GM19099 (cell line): ENCODE measurements around the gene CDYL2.

ENCODE experiments used
- POLR2A ChIP-seq: IDR thresholded peaks from 3 replicates; pipeline ENCODE4 v1.6.1; 2011; ENCODE audit warnings: low read depth; ENCODE audit not compliant: insufficient read length; ENCODE audit errors: extremely low read depth

CDYL2 gene

DNA sequence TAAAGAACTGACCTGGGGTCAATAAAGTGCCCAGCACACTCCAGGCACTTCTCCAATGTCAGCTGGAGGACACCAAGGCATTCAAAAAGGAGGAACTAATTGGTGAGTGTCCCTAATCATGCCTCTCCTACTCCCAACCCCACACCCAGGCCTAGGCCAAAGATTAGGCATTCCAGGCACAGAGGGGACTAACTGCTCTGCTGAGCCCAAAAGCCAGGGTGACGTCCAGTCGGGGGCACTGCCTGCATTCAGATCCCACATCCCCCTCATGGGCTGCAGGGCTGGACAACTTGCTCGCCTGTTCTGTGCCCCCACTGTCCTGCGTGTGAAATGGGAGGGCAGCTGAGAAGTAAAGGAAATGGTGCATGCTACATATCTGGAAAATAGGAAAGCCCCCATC is 148.2 kb downstream of the CDYL2 start:
- no peak for TF ChIP-seq POLR2A

DNA sequence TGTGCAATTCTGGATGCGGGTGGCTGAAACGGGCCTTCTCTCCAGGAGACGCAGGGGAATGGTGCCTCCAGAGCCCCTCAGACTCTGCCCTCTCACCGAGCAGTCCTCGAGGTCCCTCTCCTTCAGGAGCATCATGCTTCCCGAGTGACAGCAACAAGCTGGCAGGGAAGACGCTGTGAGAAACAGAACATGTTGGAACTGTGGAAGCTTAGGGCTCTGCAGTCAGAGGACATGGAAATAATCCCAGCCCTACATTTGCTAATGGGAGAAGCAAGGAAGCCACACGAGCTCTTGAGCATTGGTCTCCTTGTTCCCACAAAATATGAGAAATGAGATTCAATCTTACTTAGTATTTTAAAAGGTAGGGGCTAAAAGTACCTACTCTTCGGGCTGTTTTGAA is 148.6 kb downstream of the CDYL2 start:
- no peak for TF ChIP-seq POLR2A

DNA sequence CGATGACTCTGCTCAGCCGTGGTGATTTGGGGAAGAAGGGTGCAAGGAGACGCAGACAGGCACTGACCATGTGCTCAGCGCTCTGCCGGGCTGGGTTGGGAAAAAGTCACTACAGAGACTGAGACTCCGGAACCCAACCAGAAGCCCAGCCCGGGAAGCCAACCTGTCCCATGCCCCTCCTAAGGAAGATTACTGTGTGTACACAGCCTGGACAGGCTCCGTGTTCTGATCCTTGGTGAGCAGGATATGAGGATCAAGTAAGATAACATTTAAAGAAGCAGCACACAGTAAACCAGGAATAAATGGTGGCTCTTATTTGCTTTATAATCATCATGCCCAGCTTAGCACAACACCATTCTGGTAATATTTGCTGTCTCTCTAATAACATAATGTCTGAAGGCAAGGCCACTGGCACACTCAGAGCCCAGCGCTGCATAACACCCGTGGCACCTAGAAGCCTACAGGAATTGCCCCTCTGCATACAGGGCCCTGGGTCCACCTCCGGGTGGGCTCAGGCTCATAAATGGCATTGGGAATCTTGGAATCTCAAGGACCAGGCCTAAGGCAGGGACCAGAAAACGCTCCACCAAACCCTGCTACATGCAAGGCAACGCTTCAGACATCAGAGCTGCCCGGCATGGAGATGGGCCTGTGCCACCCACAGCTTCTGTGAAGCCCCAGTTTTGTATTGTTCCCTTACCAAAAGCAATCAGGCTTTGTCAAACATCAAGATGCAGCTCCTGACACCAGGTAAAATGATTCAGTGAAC is 150.1 kb downstream of the CDYL2 start:
- TF ChIP-seq POLR2A: no peak

DNA sequence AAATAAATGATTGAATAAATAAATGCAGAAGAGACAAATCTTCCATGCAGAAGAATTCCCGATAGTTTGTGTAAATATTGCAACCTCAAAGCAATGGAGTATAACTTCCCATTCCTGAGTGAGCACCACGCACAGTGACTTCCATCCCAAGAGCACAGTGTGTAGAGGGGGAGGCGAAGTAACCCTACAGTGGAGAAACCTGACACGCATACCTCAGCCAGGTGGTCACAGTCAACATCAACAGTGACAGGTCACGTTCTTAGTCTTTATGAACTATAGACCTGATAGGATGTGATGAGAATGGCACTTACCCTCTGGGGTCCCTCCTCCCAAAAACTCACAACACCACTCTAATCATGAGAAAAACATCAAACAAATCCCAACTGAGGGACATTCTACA is 152.0 kb downstream of the CDYL2 start:
- no peak for TF ChIP-seq POLR2A

DNA sequence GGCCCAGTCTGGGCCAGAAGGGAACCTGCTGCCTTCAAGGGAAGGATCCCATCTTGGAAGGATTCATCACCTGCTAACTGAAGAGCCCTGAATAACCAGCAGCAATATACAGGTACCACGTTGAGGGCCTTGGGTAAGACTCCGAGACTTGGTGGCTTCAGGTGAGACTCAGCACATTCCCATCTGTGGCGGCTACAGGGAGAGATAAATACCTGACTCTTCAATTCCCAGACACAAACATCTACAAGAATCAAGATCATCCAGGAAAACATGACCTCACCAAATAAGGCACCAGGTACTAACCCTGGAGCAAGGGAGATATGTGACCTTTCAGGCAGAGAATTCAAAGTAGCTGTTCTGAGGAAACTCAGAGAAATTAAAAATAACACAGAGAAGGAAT is 164.1 kb downstream of the CDYL2 start:
- no peak for TF ChIP-seq POLR2A

DNA sequence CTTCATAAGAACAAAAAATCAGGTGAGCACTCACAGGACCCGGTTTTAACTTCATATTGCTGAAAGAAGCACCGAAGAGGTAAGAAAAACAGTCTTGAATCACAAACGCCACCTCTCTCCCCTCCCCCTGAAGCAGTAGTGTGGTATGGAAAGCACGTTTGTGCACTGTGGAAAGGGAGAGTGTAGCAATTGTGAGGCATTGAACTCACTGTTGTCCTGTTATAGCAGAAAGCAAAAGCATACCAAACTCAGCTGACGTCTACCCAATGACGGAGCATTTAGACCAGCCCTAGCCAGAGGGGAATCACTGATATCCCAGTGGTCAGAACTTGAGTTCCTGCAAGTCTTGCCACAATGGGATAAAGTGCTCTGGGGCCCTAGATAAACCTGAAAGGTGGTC is 164.8 kb downstream of the CDYL2 start:
- no peak for TF ChIP-seq POLR2A

DNA sequence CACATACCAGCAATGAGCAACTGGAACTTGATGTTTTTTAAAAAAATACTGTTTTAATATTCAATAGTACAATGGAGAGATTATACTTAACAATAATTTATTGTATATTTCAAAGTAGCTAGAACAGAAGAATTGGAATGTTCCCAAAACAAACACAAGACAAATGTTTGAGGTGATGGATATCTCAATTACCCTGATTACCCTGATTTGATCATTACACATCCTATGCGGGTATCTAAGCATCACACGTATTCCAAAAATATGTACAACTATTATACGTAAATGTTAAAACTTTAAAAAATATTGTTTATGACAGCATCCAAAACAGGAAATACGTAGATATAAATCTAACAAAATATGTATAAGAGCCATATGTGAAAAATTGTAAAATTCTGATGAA is 166.8 kb downstream of the CDYL2 start:
- TF ChIP-seq POLR2A: no peak

DNA sequence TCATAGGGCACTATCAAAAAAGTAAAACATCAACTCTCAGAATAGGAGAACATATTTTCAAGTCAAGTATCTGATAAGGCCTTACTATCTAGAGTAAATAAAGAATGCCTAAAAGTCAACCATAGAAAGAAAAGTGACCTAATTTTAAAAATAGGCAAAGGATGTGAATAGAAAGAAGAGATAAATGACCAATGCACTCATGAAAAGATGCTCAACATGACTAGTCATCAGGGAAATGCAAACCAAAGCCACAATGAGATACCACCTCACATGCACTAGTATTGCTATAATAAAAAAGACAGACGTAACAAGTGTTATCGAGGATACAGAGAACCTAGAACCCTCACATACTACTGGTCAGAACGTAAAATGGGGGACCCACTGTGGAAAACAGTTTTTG is 172.8 kb downstream of the CDYL2 start:
- no peak for TF ChIP-seq POLR2A

DNA sequence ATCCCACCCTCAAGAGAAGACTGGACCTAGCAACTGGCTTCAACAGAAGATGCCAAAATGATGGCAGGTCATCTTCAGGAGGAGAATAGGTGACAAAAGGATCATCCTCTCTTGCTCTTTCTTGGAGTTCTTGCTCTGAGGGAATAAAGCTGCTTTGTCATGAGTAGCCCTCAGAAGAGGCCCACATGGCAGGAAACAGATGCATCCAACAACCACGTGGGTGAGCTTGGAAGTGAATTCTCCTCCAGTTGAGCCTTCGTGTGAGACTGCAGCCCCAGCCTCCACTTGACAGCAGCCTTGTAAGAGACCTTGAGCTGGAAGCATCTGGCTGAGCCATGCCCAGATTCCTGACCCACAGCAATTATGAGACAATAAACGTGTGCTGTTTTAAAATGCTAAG is 176.1 kb downstream of the CDYL2 start:
- TF ChIP-seq POLR2A: no peak

DNA sequence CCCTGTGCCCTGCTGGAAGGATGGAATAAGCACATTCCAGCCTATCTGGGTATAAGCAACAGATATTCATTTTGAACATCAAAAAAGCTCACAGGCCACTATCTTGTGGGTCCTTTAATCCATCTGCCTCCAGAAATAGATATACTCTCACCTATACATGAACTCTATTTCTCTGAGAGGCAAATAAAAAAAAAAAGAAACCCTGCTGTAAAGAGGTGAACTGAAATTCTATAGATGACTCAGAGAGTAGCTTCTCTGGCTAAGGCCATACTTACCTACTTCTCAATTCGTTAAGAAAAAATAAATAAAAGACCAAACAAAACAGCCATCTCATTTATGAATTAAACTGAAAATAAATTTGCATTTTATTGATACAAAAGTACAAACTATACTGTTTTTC is 177.3 kb downstream of the CDYL2 start:
- TF ChIP-seq POLR2A: no peak

DNA sequence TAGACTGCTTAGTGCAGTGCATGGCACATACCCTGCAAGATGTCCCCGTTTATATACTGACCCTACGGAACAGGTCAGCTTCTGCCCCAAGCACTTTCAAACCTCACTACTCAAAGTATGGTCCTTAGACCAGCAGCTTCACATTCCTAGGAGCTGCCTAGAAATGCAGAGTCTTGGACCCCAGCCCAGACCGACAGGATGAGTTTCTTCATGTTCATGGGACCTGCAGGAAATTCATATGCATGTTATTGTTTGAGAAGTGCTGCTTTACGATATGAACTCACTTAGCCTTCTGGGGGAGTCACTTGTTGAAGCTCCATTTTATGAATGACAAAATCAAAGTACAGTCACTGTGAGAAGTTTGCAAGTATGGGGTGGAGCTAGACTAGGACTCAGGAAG is 181.0 kb downstream of the CDYL2 start:
- no peak for TF ChIP-seq POLR2A

DNA sequence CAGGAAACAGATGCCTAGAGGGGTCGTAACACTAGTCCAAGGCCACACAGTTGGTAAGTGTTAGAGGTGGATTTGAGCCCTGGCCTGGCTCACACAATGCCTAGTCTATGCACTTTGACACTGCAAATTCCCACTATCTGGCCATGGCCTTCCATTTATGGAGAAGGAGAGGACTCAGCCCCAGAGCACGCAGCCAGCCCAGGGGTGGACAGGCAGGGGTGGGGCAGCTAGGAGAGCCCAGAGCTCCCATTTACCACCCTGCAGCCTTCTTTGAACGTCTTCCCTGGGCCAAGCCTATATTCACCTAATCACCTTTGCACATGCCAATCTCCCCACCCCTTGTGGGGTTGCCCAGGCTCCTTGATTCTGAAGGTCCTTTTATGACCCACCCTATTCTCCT is 182.4 kb downstream of the CDYL2 start:
- no peak for TF ChIP-seq POLR2A

DNA sequence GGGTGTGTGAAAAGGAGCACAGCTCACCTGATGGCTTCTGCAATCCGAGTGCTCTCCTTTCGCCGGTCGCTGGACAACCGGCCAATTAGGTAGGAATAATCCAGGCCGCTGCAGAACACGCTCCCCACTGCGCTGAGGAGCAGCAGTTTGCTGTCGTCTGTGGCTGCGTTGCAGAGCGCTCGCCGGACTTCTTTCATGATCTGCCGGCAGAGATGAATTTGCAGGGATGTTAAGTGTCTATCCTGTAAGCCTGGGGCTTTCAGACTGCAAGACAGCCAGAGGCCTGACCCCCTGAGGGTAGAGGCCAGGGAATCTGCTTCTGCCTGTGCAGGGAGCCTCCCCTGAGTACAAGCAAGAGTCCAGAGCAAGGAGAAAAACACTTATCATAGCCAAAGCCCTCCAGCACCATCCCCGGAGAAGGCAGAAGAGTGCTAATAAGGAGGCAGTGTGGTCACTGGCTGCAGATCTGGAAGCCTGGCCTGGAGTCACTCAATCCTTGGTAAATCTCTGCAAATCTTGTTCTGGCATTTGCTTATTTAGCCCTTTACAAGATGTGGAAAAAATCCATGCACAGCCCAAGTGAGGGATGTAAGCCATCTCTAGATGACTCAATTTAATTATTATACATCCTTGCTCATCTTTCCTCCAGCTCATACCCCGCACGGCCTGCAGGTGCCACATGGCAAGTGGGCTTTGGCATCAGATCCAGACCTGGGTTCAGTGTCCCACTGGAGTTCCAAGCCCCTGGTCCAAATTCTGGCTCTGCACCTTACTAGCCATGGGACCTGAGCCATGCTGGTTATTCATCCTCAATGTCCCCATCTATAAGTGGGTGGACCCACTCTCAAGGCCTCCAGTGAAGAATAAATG is 183.4 kb downstream of the CDYL2 start:
- no peak for TF ChIP-seq POLR2A

DNA sequence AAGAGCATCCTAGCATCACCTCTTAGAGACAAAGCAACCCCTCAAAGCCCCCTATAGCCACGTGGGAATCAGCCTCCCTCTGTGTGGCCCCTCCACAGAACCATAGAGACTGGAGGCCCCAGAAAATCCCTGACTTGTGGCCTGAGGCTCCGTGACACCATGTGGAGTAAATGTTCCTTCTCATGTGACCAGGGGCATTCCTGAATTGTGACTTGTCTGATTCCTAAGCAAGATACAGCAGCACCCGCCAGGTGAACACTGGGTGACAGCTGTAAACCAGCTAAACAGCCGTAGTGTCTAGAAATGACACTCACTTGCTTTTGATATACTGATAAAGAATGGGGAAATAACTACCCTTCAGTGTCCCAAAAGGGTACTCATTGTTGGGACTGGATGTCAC is 184.6 kb downstream of the CDYL2 start:
- no peak for TF ChIP-seq POLR2A

DNA sequence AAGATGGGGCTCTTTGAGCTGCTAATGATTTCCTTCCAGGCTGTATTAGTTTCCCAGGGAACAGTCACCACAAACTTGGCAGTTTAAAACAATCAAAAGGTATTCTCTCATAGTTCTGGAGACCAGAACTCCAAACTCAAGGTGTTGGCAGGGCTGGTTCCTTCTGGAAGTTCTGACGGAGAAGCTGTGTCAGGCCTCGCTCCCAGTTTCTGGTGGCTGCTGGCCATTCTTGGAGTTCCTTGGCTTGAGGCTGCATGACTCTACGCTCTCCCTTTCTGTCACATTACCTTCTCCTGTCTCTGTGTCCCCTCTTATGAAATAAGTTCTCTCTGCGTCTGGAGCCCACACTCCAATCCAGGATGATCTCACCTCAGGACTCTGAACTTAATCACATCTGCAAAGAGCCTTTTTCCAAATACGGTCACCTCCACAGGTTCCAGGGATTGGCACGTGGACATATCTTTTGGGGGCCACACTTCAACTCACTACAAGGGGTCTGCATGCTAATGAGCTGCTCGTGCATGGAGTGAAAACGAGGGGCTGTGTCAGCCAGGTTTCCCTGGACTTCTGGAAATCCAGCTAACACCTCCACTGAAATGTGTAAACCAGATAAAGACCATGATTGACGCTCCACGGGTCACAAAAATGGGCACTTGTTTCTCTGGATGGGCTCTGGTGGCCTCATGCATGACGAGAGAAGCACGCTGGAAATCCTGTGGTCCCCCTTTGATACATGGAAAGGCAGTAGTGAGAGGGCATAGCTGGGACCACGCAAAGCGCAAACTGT is 185.3 kb downstream of the CDYL2 start:
- TF ChIP-seq POLR2A: no peak
